ENCODE data around the gene CCDC197.

- no peak for TF ChIP-seq EZH2phosphoT487 (IDR thresholded peaks at IDR 0.05; ENCODE audit: low read depth)
- TF ChIP-seq CTCF (IDR thresholded peaks at IDR 0.05; ENCODE audit: low read depth, low read length), result no peak
Observed at GRCh38 chr14:94040796-94041195, 43.7 kb downstream of the CCDC197 start.
